Measurements from ENCODE around the gene MRPL48. TPM values are rescaled to one million over a fixed set of nuclear protein-coding genes. Genes with fewer than 3 reads are reported as not detected.

MRPL48 gene
- polyA plus RNA-seq, 1 of the 3 experiments (the other 2 are of a cell fraction) = 29.2 TPM

DNA sequence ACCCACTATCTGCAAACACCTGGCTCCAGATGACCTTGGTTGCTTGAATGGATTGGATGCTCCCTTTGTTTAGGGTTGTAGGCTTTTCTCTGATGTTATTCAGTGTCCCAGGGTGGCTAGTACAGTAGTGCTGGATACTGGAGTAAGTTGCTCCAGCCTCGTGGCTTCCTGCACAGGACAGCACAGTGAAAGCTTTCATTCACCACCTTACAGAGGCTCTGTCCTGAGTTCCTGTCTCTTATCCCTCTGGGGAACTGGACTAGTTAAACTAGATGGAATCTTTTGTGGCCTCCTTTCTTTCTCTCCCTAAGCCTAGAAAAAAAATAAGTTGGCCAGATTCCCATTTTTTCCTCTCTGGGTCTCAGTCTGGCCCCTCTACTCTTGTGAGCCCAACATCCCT, 42.6 kb downstream of the MRPL48 start:
- no peaks in the 10 kb centered on the region for H4K20me1 ChIP-seq (ENCODE audit: insufficient read depth)
- H3F3A ChIP-seq (replicated peaks; ENCODE audit: insufficient read depth) = no peaks in the 10 kb centered on the region
- H3K4me2 ChIP-seq = no peak overlapping the region
- H3K36me3 ChIP-seq (replicated peaks in 1 of 2; ENCODE audit: control insufficient read depth in 1 of 2, insufficient read depth in 2 of 2, low read length in 1 of 2) = peaks cover 0 to 4% of the 10 kb centered on the region in 2 experiments
- no peaks in the 10 kb centered on the region for H3K9me3 ChIP-seq
- H3K9me2 ChIP-seq = no peaks in the 10 kb centered on the region
- no peak overlapping the region for H3K9ac ChIP-seq
- no peaks in the 10 kb centered on the region for H3K4me1 ChIP-seq (ENCODE audit: control insufficient read depth in 1 of 2, insufficient read depth in 2 of 2, low read depth in 1 of 2, low read length in 1 of 2)
- H3K27me3 ChIP-seq (ENCODE audit: insufficient read depth) = no peaks in the 10 kb centered on the region
- ChIA-PET CTCF (no interaction called here), POLR2A (no interaction called here)
- TF ChIP-seq, protein P1, sequence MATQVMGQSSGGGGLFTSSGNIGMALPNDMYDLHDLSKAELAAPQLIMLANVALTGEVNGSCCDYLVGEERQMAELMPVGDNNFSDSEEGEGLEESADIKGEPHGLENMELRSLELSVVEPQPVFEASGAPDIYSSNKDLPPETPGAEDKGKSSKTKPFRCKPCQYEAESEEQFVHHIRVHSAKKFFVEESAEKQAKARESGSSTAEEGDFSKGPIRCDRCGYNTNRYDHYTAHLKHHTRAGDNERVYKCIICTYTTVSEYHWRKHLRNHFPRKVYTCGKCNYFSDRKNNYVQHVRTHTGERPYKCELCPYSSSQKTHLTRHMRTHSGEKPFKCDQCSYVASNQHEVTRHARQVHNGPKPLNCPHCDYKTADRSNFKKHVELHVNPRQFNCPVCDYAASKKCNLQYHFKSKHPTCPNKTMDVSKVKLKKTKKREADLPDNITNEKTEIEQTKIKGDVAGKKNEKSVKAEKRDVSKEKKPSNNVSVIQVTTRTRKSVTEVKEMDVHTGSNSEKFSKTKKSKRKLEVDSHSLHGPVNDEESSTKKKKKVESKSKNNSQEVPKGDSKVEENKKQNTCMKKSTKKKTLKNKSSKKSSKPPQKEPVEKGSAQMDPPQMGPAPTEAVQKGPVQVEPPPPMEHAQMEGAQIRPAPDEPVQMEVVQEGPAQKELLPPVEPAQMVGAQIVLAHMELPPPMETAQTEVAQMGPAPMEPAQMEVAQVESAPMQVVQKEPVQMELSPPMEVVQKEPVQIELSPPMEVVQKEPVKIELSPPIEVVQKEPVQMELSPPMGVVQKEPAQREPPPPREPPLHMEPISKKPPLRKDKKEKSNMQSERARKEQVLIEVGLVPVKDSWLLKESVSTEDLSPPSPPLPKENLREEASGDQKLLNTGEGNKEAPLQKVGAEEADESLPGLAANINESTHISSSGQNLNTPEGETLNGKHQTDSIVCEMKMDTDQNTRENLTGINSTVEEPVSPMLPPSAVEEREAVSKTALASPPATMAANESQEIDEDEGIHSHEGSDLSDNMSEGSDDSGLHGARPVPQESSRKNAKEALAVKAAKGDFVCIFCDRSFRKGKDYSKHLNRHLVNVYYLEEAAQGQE (IDR thresholded peaks at IDR 0.05; ENCODE audit: low read depth, low read length) = no peak
- TF ChIP-seq PBX3 (IDR thresholded peaks at IDR 0.05) (no peak), POLR2AphosphoS5 (IDR thresholded peaks at IDR 0.05; ENCODE audit: low read depth, low read length) (no peak), EZH2phosphoT487 (IDR thresholded peaks at IDR 0.05; ENCODE audit: borderline replicate concordance, low read depth) (no peak), NRF1 (IDR thresholded peaks at IDR 0.05; ENCODE audit: low read depth, low read length) (no peak)
- no peak for DNase-seq
- no peaks in the 10 kb centered on the region for H3K79me2 ChIP-seq (ENCODE audit: insufficient read depth)
- H3K4me3 ChIP-seq (ENCODE audit: low read depth in 2 of 2, low read length in 1 of 2) = no peak overlapping the region
- WGBS (ENCODE audit: low lambda C conversion rate) = 80% methylated on average over 1 of the region's 1 CpG
- H2AFZ ChIP-seq (ENCODE audit: low read depth) = no peak overlapping the region
- H3K27ac ChIP-seq (ENCODE audit: low read depth in 2 of 2, low read length in 1 of 2) = no peak overlapping the region

DNA sequence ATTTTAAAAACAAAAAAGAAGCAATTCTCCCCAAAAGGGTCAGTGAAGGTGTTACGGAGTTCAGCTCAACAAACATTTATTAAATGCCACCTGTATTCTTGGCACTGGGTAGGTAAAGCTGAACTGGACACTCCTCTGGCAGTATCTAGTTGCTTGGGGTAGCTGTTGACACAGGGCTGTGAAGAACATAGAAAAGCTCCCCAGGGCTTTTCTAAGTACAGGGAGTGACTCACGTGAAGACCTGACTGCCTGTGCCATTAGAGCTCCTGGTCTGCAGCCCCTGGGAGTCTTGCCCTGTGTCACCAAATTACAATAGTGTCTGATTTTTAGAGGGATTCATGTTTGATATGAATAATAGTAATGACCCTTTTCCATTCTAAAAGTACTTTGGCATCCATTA, 45.4 kb downstream of the MRPL48 start:
- no peaks in the 10 kb centered on the region for H3K27me3 ChIP-seq (ENCODE audit: insufficient read depth)
- H3K4me1 ChIP-seq (ENCODE audit: control insufficient read depth in 1 of 2, insufficient read depth in 2 of 2, low read depth in 1 of 2, low read length in 1 of 2) = peaks cover 0 to 2% of the 10 kb centered on the region in 2 experiments; a peak in 1 of 4 replicates
- no peaks in the 10 kb centered on the region for H3K9me2 ChIP-seq
- H3K4me3 ChIP-seq (ENCODE audit: low read depth in 2 of 2, low read length in 1 of 2) = no peak overlapping the region
- no peak overlapping the region for H3K27ac ChIP-seq (ENCODE audit: low read depth in 2 of 2, low read length in 1 of 2)
- 94% methylated on average over 2 of the region's 2 CpGs for WGBS (ENCODE audit: low lambda C conversion rate)
- no peak overlapping the region for H3K4me2 ChIP-seq
- no peaks in the 10 kb centered on the region for H4K20me1 ChIP-seq (ENCODE audit: insufficient read depth)
- H3K9me3 ChIP-seq = no peaks in the 10 kb centered on the region
- H3K9ac ChIP-seq = no peak overlapping the region
- H3K36me3 ChIP-seq (replicated peaks in 1 of 2; ENCODE audit: control insufficient read depth in 1 of 2, insufficient read depth in 2 of 2, low read length in 1 of 2) = no peaks in the 10 kb centered on the region
- no peaks in the 10 kb centered on the region for H3K79me2 ChIP-seq (ENCODE audit: insufficient read depth)
- no peak for DNase-seq
- H2AFZ ChIP-seq (ENCODE audit: low read depth) = no peak overlapping the region
- TF ChIP-seq RCOR1 (IDR thresholded peaks at IDR 0.05; ENCODE audit: low read length) (no peak), RAD21 (IDR thresholded peaks at IDR 0.05; ENCODE audit: low read length) (no peak), FOXJ3 (CRISPR knock-in tag; IDR thresholded peaks at IDR 0.05) (no peak), EZH2phosphoT487 (IDR thresholded peaks at IDR 0.05; ENCODE audit: borderline replicate concordance, low read depth) (no peak), NFIC (IDR thresholded peaks at IDR 0.05; ENCODE audit: borderline replicate concordance) (no peak), MXI1 (IDR thresholded peaks at IDR 0.05; ENCODE audit: low read depth, low read length) (no peak), USF1 (IDR thresholded peaks at IDR 0.05; ENCODE audit: borderline replicate concordance, low read depth) (no peak), ELF1 (IDR thresholded peaks at IDR 0.05) (no peak), RFX5 (IDR thresholded peaks at IDR 0.05; ENCODE audit: low read length) (no peak), TCF12 (IDR thresholded peaks at IDR 0.05) (no peak), FOXM1 (IDR thresholded peaks at IDR 0.05; ENCODE audit: low read depth) (no peak), CHD2 (IDR thresholded peaks at IDR 0.05; ENCODE audit: low read length, partially characterized antibody) (no peak), RXRA (IDR thresholded peaks at IDR 0.05; ENCODE audit: borderline replicate concordance, low read depth) (no peak), EP300 (IDR thresholded peaks at IDR 0.05; ENCODE audit: borderline replicate concordance in 1 of 2, low read depth in 1 of 2, low read length in 1 of 2) (no peak), PBX3 (IDR thresholded peaks at IDR 0.05) (no peak), CTCF (IDR thresholded peaks at IDR 0.05) (no peak)
- H3F3A ChIP-seq (replicated peaks; ENCODE audit: insufficient read depth) = no peaks in the 10 kb centered on the region
- ChIA-PET POLR2A (no interaction called here), CTCF (no interaction called here)
